Muscle layer of colon (tissue), 2 donors: ENCODE measurements around the gene CTNNA2.
"Not testable (repeated sequence)": the region's sequence is repeated elsewhere in the genome, so short reads cannot be mapped to it uniquely, and the experiment has no call there.

ENCODE experiments used
- H3K27ac ChIP-seq: one replicate; pipeline ENCODE4 v1.7.0; 2013; ENCODE audit warnings: low read depth, mild to moderate bottlenecking, low read length, moderate library complexity
- H3K27me3 ChIP-seq, 2 donors: one replicate each; pipeline ENCODE4 v1.7.0; 2013; ENCODE audit warnings: low read length in 2 of 2, mild to moderate bottlenecking in 2 of 2; ENCODE audit not compliant: insufficient read depth in 2 of 2, control insufficient read depth in 1 of 2
- H3K36me3 ChIP-seq: one replicate; pipeline ENCODE4 v1.7.0; 2013; ENCODE audit warnings: mild to moderate bottlenecking, low read length; ENCODE audit not compliant: insufficient read depth
- H3K4me1 ChIP-seq: one replicate; pipeline ENCODE4 v1.7.0; 2013; ENCODE audit warnings: mild to moderate bottlenecking, low read length; ENCODE audit not compliant: insufficient read depth
- H3K4me3 ChIP-seq, 2 donors: one replicate each; pipeline ENCODE4 v1.7.0; 2013; ENCODE audit warnings: low read length in 2 of 2, low read depth in 1 of 2, mild to moderate bottlenecking in 1 of 2, moderate library complexity in 1 of 2
- H3K9ac ChIP-seq: one replicate; pipeline ENCODE4 v1.7.0; 2013; ENCODE audit warnings: low read length
- H3K9me3 ChIP-seq: one replicate; pipeline ENCODE4 v1.7.0; 2013; ENCODE audit warnings: mild to moderate bottlenecking, low read length
- donor health status: abdominal sarcoma.
- donor health status: Adenocarcinoma of cecum.

CTNNA2 gene

GRCh38 chr2:80136338-80136737 is 623.5 kb downstream of the CTNNA2 start:
- Histone ChIP-seq H3K9ac (no peak overlapping the region), H3K9me3 (no peaks in the 10 kb centered on the region), H3K4me1 (no peaks in the 10 kb centered on the region), H3K4me3 (no peak overlapping the region), H3K36me3 (no peaks in the 10 kb centered on the region), H3K27ac (no peak overlapping the region), H3K27me3 (no peaks in the 10 kb centered on the region)

DNA sequence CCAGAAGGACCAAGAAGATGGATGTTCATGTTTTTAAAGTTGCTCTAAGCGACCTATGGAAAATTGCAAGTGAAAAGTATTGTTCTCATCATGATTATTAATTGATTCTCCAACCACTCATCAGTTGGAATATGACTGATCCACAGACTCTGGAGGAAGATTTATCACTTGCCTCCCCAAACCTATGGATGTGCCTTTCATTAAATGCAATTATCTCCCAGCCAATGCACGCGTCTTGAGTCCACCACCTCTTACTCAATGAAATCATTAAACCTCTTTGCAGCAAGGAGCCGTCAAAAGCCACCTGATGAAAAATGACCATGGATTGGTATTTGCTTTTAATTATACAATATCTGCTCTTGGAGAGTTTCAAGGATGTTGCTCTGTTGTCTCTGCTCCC is 626.1 kb downstream of the CTNNA2 start:
- Histone ChIP-seq H3K9ac (no peak overlapping the region), H3K27ac (no peak overlapping the region), H3K9me3 (no peaks in the 10 kb centered on the region), H3K4me1 (no peaks in the 10 kb centered on the region), H3K36me3 (no peaks in the 10 kb centered on the region), H3K4me3 (no peak overlapping the region), H3K27me3 (no peaks in the 10 kb centered on the region)

DNA sequence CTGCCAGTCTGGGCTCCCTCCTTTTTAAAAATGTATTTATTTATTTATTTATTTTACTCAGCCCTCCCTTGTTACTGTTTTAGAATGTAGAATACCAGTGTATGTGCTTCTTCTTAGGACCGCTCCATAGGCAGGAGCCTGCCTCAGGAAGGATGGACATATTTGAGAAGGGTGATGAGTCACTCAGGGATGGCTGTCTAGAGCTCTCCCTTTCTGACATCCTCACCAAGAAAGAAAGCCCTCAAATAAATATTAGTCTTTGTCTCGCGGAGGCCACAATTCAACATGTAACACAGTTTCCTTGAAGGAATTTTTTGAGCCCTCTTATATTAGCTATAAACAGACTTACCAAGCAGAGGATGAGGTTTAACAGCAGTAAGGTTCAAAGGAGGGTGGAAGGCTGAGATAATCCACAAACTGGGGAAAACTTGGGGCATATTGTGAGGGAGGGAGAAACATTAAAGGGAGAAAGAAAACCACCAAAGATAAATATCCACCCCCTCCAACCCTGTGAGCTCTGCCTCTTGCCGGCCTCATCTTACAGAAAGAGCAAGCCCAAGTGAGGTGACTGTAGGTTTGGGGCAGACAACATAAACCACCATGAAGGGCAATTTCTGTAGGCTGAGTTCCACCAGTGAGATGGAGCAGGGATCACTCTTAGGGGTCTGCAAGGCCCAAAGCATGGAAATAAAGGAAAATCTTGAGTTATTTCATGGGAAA is 628.3 kb downstream of the CTNNA2 start:
- Histone ChIP-seq H3K4me1 (no peaks in the 10 kb centered on the region), H3K36me3 (no peaks in the 10 kb centered on the region), H3K9ac (no peak overlapping the region), H3K27ac (no peak overlapping the region), H3K4me3 (no peak overlapping the region), H3K9me3 (no peaks in the 10 kb centered on the region), H3K27me3 (no peaks in the 10 kb centered on the region)

DNA sequence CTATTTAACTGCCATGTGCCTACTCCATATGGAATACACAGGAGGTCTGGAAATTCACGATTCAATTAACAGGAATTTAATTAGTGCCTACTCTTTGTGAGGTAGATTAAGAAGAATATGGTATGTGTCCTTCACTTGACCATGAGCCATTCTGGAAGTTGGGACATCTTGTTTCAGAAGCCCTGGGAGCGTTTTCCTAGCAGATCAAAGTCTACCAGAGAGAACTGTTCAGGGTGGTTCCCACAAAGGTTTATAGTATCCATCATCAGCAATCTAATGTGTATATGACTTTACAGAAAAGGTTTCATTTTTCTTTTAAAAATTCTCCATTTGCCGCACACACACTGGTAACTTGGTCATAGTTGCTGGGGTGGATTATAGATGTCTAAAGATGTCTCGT is 632.6 kb downstream of the CTNNA2 start:
- H3K9me3 ChIP-seq = no peaks in the 10 kb centered on the region
- H3K4me1 ChIP-seq = no peaks in the 10 kb centered on the region
- no peak overlapping the region for H3K9ac ChIP-seq
- no peak overlapping the region for H3K27ac ChIP-seq
- no peak overlapping the region for H3K4me3 ChIP-seq
- no peaks in the 10 kb centered on the region for H3K27me3 ChIP-seq
- H3K36me3 ChIP-seq = no peaks in the 10 kb centered on the region

- not testable (repeated sequence) for H3K4me3 ChIP-seq, H3K36me3 ChIP-seq, H3K9ac ChIP-seq, H3K27me3 ChIP-seq, H3K4me1 ChIP-seq, H3K27ac ChIP-seq, H3K9me3 ChIP-seq
Observed at GRCh38 chr2:80146757-80147156, 633.9 kb downstream of the CTNNA2 start.

DNA sequence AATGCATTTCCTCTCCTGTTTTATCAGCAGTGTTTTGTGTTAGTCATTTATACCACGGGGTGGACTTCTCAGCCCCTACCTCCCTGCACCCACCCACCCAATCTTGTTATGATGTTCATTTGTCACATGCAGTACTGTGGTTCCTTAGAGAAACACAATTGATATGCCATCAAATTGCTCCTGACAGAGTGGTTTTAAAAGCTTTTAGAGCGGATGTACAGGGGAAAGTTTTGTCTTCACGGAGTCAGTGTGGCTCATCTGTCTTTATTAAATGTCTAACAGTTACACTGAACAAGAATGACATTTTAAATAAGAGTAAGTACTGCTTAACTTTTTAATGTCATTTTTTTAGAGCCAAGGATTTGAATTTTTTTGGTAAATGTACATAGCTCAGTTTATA is 634.8 kb downstream of the CTNNA2 start:
- Histone ChIP-seq H3K27ac (no peak overlapping the region), H3K4me3 (no peak overlapping the region), H3K36me3 (no peaks in the 10 kb centered on the region), H3K27me3 (no peaks in the 10 kb centered on the region), H3K9ac (no peak overlapping the region), H3K4me1 (no peaks in the 10 kb centered on the region), H3K9me3 (no peaks in the 10 kb centered on the region)

GRCh38 chr2:80148906-80149305 is 636.1 kb downstream of the CTNNA2 start:
- H3K9me3 ChIP-seq = no peaks in the 10 kb centered on the region

DNA sequence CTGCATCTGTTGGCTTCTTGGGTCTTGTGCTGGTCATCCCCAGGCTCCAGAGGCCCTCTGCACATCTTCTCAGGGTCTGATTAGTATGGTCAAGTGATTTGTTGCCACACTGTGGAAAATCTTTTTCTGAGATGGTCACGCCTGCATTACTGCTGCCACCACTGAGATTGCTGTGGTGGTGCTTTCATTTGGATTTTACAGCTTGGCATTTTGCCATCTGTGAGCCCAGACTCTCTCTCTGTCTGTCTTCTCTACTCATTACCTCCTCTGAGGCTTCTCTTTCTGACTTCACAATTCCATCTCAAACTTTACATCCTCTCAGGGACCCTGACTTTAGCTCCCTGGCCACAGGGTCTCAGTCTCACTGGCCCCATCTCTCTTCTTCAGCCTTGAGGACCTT is 637.1 kb downstream of the CTNNA2 start:
- H3K36me3 ChIP-seq = no peaks in the 10 kb centered on the region
- no peaks in the 10 kb centered on the region for H3K4me1 ChIP-seq
- H3K27me3 ChIP-seq = no peaks in the 10 kb centered on the region
- no peak overlapping the region for H3K4me3 ChIP-seq
- no peak overlapping the region for H3K27ac ChIP-seq
- H3K9me3 ChIP-seq = no peaks in the 10 kb centered on the region
- no peak overlapping the region for H3K9ac ChIP-seq

More at GRCh38 chr2:80148906-80149305, 636.1 kb downstream of the CTNNA2 start:
- Histone ChIP-seq H3K36me3 (no peaks in the 10 kb centered on the region), H3K9ac (no peak overlapping the region), H3K27ac (no peak overlapping the region), H3K4me1 (no peaks in the 10 kb centered on the region), H3K4me3 (no peak overlapping the region), H3K27me3 (no peaks in the 10 kb centered on the region)

- H3K9ac ChIP-seq = no peak overlapping the region
- H3K27me3 ChIP-seq = no peaks in the 10 kb centered on the region
- no peak overlapping the region for H3K27ac ChIP-seq
- H3K36me3 ChIP-seq = no peaks in the 10 kb centered on the region
- H3K4me3 ChIP-seq = no peak overlapping the region
- H3K4me1 ChIP-seq = no peaks in the 10 kb centered on the region
- H3K9me3 ChIP-seq = no peaks in the 10 kb centered on the region
Observed at GRCh38 chr2:80151248-80151647, 638.4 kb downstream of the CTNNA2 start.

- no peaks in the 10 kb centered on the region for H3K4me1 ChIP-seq
- no peak overlapping the region for H3K4me3 ChIP-seq
- H3K27me3 ChIP-seq = no peaks in the 10 kb centered on the region
- no peaks in the 10 kb centered on the region for H3K36me3 ChIP-seq
- H3K9me3 ChIP-seq = no peaks in the 10 kb centered on the region
- no peak overlapping the region for H3K9ac ChIP-seq
- no peak overlapping the region for H3K27ac ChIP-seq
Observed at GRCh38 chr2:80151651-80152050, 638.8 kb downstream of the CTNNA2 start.

- Histone ChIP-seq H3K36me3 (no peaks in the 10 kb centered on the region), H3K4me3 (no peak overlapping the region), H3K9me3 (no peaks in the 10 kb centered on the region), H3K4me1 (no peaks in the 10 kb centered on the region), H3K27ac (no peak overlapping the region), H3K27me3 (no peaks in the 10 kb centered on the region), H3K9ac (no peak overlapping the region)
Observed at GRCh38 chr2:80153151-80153550, 640.3 kb downstream of the CTNNA2 start.

DNA sequence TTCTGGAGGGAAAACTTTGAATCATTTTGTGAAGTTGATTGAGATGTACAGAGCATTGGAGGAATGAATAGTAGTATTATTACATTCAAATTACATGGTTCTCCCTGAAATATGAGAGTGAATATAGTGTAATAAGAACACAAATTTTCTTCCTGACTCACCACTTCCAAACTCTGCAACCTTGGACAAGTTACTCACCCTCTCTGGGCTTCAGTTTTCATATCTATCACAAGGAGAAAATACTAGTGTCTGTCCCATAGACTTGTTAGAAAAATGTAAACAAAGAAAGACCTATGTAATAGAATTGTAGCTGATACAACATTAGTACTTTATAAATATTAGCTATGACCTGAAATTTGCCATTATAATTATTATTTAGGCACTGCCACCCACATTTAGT is 640.9 kb downstream of the CTNNA2 start:
- H3K9ac ChIP-seq = no peak overlapping the region
- no peaks in the 10 kb centered on the region for H3K36me3 ChIP-seq
- H3K4me1 ChIP-seq = no peaks in the 10 kb centered on the region
- no peak overlapping the region for H3K27ac ChIP-seq
- H3K4me3 ChIP-seq = no peak overlapping the region
- no peaks in the 10 kb centered on the region for H3K9me3 ChIP-seq
- H3K27me3 ChIP-seq = no peaks in the 10 kb centered on the region
